Heart left ventricle (tissue), 13 donors: ENCODE measurements around the gene PALD1.

Experiments used
- CTCF ChIP-seq, 12 donors: fragments of 200-600 bp; sonication (generic) in 4 of 12; IDR thresholded peaks; one replicate each; pipeline versions ENCODE4 v1.5.0 to v1.8.0; 2018 to 2022; ENCODE audit warnings: antibody characterized with exemption in 12 of 12, mild to moderate bottlenecking in 5 of 12
- POLR2A ChIP-seq, 2 donors: fragments of 450-650 bp; IDR thresholded peaks; one replicate each; pipeline ENCODE4 v1.6.1; 2017; ENCODE audit warnings: antibody characterized with exemption in 2 of 2, mild to moderate bottlenecking in 2 of 2, moderate library complexity in 2 of 2
- donor health status: ischemic (EF 13 %, LVEDD 7.1; RV severe dilation, severe dysfunction).
- donor health status: DM: no; HTN: yes; CAD: no.
- donor health status: DM: no; HTN: no; CAD: no.
- donor health status: ischemic (EF 25% LVEDD 6.9; RV normal size, moderate dysfunction).
- donor health status: ischemic (EF 25% LVEDD 5.7; RV mildly dilated, moderate dysfunction).
- donor health status: ischemic (EF 35%, LVEDD 5.7; RV mildly dilated, moderate dysfunction).
- donor health status: nonischemic (EF 11% LVEDD 7.7; RV severe dilation, severe dysfunction).
- donor health status: DM: yes; HTN: yes; CAD: no.
- donor health status: PGD.
- donor health status: ischemic (EF 29% LVEDD 5.4; RV normal size, mild dysfunction).
- donor health status: nonischemic (EF 23%, LVEDD 6.1; RV moderate dilation, normal function).

DNA sequence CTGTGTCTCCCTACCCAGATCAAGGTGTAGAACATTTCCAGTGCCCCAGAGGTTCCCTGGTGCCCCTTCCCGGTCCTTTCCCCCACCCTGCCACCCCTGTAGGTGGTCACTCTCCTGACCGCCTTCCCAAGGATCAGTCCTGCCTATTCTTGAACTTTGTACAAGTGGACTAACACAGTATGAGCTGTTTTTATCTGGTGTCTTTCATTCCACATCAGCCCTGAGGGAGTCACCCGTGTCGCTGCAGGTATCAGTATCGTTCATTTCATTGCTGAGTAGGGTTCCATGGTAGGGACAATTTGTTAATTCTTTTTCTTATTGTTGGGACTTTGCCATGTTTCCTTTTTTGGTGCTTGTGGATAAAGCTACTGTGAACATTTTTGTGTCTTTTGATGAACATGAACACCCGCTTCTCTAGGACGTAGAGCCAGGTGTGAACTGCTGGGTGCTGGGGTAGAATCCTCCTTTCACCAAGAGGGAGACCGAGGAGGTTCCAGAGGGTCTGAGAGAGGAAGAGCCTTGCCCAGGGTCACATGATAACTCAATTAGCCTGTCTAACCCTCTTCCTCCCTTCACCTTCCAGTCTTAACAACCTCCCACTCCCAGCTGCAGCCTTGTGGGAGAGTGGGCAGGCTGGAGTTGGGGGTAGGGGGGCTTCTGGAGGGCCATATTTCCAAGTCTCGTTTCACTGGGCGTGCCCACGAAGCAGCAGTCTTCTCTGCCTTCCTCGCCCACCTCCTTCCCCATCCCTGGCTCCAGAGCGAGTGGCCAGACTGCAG, 18.0 kb downstream of the PALD1 start:
- TF ChIP-seq CTCF (IDR thresholded peaks at IDR 0.05) = no peak
- no peak for TF ChIP-seq POLR2A (IDR thresholded peaks at IDR 0.05)
